Sigmoid colon (tissue), 7 donors: ENCODE results near the gene RAPGEF2. TPM values are rescaled to one million over a fixed set of nuclear protein-coding genes. Genes with fewer than 3 reads are reported as not detected.

Experiments
- DNase-seq: peaks from one replicate; pipeline ENCODE4 v3.0.0-alpha.2; 2019
- H3K27ac ChIP-seq, 4 donors: fragments of 200-600 bp; sonication (generic); one replicate each; pipeline ENCODE4 v1.5.1; 2016 to 2019; ENCODE audit warnings: mild to moderate bottlenecking in 1 of 4
- H3K27me3 ChIP-seq, 3 donors: fragments of 200-600 bp; sonication (generic); one replicate each; pipeline ENCODE4 v1.5.1; 2019; ENCODE audit warnings: mild to moderate bottlenecking in 1 of 3
- H3K36me3 ChIP-seq, 4 donors: fragments of 200-600 bp; sonication (generic); one replicate each; pipeline ENCODE4 v1.5.1; 2016 to 2019
- H3K4me1 ChIP-seq, 4 donors: fragments of 200-600 bp; sonication (generic); one replicate each; pipeline ENCODE4 v1.5.1; 2017 to 2019
- H3K4me3 ChIP-seq, 4 donors: fragments of 200-600 bp; sonication (generic); one replicate each; pipeline ENCODE4 v1.5.1; 2017 to 2019; ENCODE audit warnings: mild to moderate bottlenecking in 2 of 4, moderate library complexity in 1 of 4
- H3K9me3 ChIP-seq, 4 donors: fragments of 200-600 bp in 3 of 4; sonication (generic) in 3 of 4; one replicate each; pipeline versions ENCODE4 v1.5.1 to v1.6.1; 2013 to 2019
- CTCF ChIP-seq, 4 experiments: fragments of 450-650 bp in 3 of 4; fragments of 200-600 bp in 1 of 4; IDR thresholded peaks; one replicate each; pipeline ENCODE4 v1.5.1; 2016 to 2019; ENCODE audit warnings: antibody characterized with exemption in 4 of 4, mild to moderate bottlenecking in 3 of 4, moderate library complexity in 2 of 4
- EP300 ChIP-seq, 4 donors: sonication (generic); formaldehyde crosslinking; IDR thresholded peaks; one replicate each; pipeline ENCODE4 v1.6.1; 2017; ENCODE audit warnings: antibody characterized with exemption in 4 of 4
- POLR2A ChIP-seq, 2 donors: fragments of 450-650 bp; IDR thresholded peaks; one replicate each; pipeline ENCODE4 v1.6.1; 2016; ENCODE audit warnings: antibody characterized with exemption in 2 of 2, mild to moderate bottlenecking in 2 of 2, moderate library complexity in 2 of 2
- POLR2AphosphoS5 ChIP-seq, 4 donors: sonication (generic); formaldehyde crosslinking; IDR thresholded peaks; one replicate each; pipeline ENCODE4 v1.6.1; 2017; ENCODE audit warnings: antibody characterized with exemption in 4 of 4
- WGBS, 2 donors: extraction: QIAGEN DNeasy Blood & Tissue Kit; methylation state at CpG; one replicate each; pipeline ENCODE4 v1.1.7; 2013; 5-methylcytosine and 5-hydroxymethylcytosine counted together
- intact Hi-C: fragments of 100-400 bp; cut with DNase I; formaldehyde crosslinking; loops from one replicate; pipeline ENCODE4 v1.15.1; 2023
- polyA plus RNA-seq, 3 donors: library from polyadenylated mRNA; stranded (reverse); fragments of 200-250 nt; gene quantifications; one replicate each; pipeline ENCODE4 v1.2.3, GENCODE V29; 2013
- total RNA-seq, 4 donors: library from RNA; depleted of rRNA; stranded (reverse); fragments of >200 nt; gene quantifications; one replicate each; pipeline ENCODE4 v1.1.0, GENCODE V29; 2016
- donor health status: healthy with polysubstance abuse.
- donor health status: Bipolar disorder and iron deficiency.
- donor health status: healthy.

The RAPGEF2 gene
- total and polyA plus RNA-seq, 7 donors: 7.8 to 63.1 (median 34.2) TPM

GRCh38 chr4:159281771-159282170, 178.9 kb downstream of the RAPGEF2 start:
- peaks cover 0 to 38% (median 25%) of the 10 kb centered on the region in 4 donors for H3K4me1 ChIP-seq
- 90 to 95% methylated on average over 2 of the region's 2 CpGs for WGBS, 2 donors
- no peaks in the 10 kb centered on the region for H3K27me3 ChIP-seq
- no peaks in the 10 kb centered on the region for H3K9me3 ChIP-seq
- no peak overlapping the region for H3K27ac ChIP-seq
- no peaks in the 10 kb centered on the region for H3K36me3 ChIP-seq
- intact Hi-C loops: no loop called here
- no peak for TF ChIP-seq CTCF (IDR thresholded peaks at IDR 0.05)
- TF ChIP-seq POLR2AphosphoS5 (IDR thresholded peaks at IDR 0.05): no peak
- TF ChIP-seq EP300 (IDR thresholded peaks at IDR 0.05): no peak
- no peak for TF ChIP-seq POLR2A (IDR thresholded peaks at IDR 0.05)
- H3K4me3 ChIP-seq: no peak overlapping the region
- DNase-seq: no peak

- Histone ChIP-seq H3K27me3 (no peaks in the 10 kb centered on the region), H3K9me3 (no peaks in the 10 kb centered on the region), H3K4me1 (peaks cover 0 to 38% (median 25%) of the 10 kb centered on the region in 4 donors), H3K4me3 (no peak overlapping the region), H3K36me3 (no peaks in the 10 kb centered on the region), H3K27ac (no peak overlapping the region)
- DNase-seq: no peak
- intact Hi-C loops: no loop called here
- no peak for TF ChIP-seq POLR2AphosphoS5 (IDR thresholded peaks at IDR 0.05)
- TF ChIP-seq EP300 (IDR thresholded peaks at IDR 0.05): no peak
- no peak for TF ChIP-seq POLR2A (IDR thresholded peaks at IDR 0.05)
- TF ChIP-seq CTCF (IDR thresholded peaks at IDR 0.05): no peak
- 91 to 92% methylated on average over 5 of the region's 5 CpGs for WGBS, 2 donors
Observed at GRCh38 chr4:159282329-159282728, 179.4 kb downstream of the RAPGEF2 start.

GRCh38 chr4:159282944-159283343, 180.1 kb downstream of the RAPGEF2 start:
- no peak overlapping the region for H3K27ac ChIP-seq
- DNase-seq: no peak
- H3K9me3 ChIP-seq: no peaks in the 10 kb centered on the region
- 16 to 67% methylated on average over 2 of the region's 2 CpGs for WGBS, 2 donors
- no peak overlapping the region for H3K4me3 ChIP-seq
- TF ChIP-seq POLR2AphosphoS5 (IDR thresholded peaks at IDR 0.05) (no peak), EP300 (IDR thresholded peaks at IDR 0.05) (no peak), CTCF (IDR thresholded peaks at IDR 0.05) (no peak), POLR2A (IDR thresholded peaks at IDR 0.05) (no peak)
- H3K27me3 ChIP-seq: no peaks in the 10 kb centered on the region
- peaks cover 0 to 38% (median 25%) of the 10 kb centered on the region in 4 donors for H3K4me1 ChIP-seq
- H3K36me3 ChIP-seq: no peaks in the 10 kb centered on the region
- intact Hi-C loops: no loop called here

GRCh38 chr4:159283696-159284095, 180.8 kb downstream of the RAPGEF2 start:
- Histone ChIP-seq H3K36me3 (no peaks in the 10 kb centered on the region), H3K9me3 (no peaks in the 10 kb centered on the region), H3K27me3 (no peaks in the 10 kb centered on the region), H3K4me1 (peaks cover 0 to 38% (median 27%) of the 10 kb centered on the region in 4 donors), H3K27ac (peak overlapping the region in 1 of 4 donors; percentile 16), H3K4me3 (no peak overlapping the region)
- DNase-seq: no peak
- TF ChIP-seq EP300 (IDR thresholded peaks at IDR 0.05) (no peak), POLR2AphosphoS5 (IDR thresholded peaks at IDR 0.05) (no peak), CTCF (IDR thresholded peaks at IDR 0.05) (no peak), POLR2A (IDR thresholded peaks at IDR 0.05) (no peak)
- intact Hi-C loops: no loop called here
- 69 to 86% methylated on average over 1 of the region's 1 CpG for WGBS, 2 donors

- TF ChIP-seq POLR2A (IDR thresholded peaks at IDR 0.05) (no peak), POLR2AphosphoS5 (IDR thresholded peaks at IDR 0.05) (no peak), EP300 (IDR thresholded peaks at IDR 0.05) (no peak), CTCF (IDR thresholded peaks at IDR 0.05) (no peak)
- Histone ChIP-seq H3K27ac (peak overlapping the region in 1 of 4 donors; percentile 16), H3K4me3 (no peak overlapping the region), H3K4me1 (peaks cover 0 to 38% (median 27%) of the 10 kb centered on the region in 4 donors), H3K27me3 (no peaks in the 10 kb centered on the region), H3K9me3 (no peaks in the 10 kb centered on the region), H3K36me3 (no peaks in the 10 kb centered on the region)
- DNase-seq: no peak
- WGBS, 2 donors: 87 to 95% methylated on average over 4 of the region's 4 CpGs
- intact Hi-C loops: no loop called here
Observed at GRCh38 chr4:159284113-159284512, 181.2 kb downstream of the RAPGEF2 start.
